Neural progenitor cell (in vitro differentiated cells): ENCODE measurements around the gene PRKAB1.

Source experiments
- CTCF ChIP-seq: fragments of 200-600 bp; sonication (generic); IDR thresholded peaks from 2 replicates; pipeline ENCODE4 v1.5.1; 2017; ENCODE audit warnings: antibody characterized with exemption, mild to moderate bottlenecking
- EZH2 ChIP-seq: fragments of 200-600 bp; sonication (generic); IDR thresholded peaks from 2 replicates; pipeline ENCODE4 v1.6.1; 2017; ENCODE audit warnings: antibody characterized with exemption, mild to moderate bottlenecking, moderate library complexity
- EZH2phosphoT487 ChIP-seq: fragments of 200-600 bp; sonication (generic); IDR thresholded peaks from 2 replicates; pipeline ENCODE4 v1.6.1; 2017; ENCODE audit warnings: antibody characterized with exemption

- no peak for TF ChIP-seq EZH2
- TF ChIP-seq CTCF, result no peak
- no peak for TF ChIP-seq EZH2phosphoT487
These were observed 32.1 kb downstream of the PRKAB1 start for GRCh38 chr12:119700078-119700477.
